ENCODE data around the gene CTXND2. TPM values are rescaled to one million over a fixed set of nuclear protein-coding genes. Genes with fewer than 3 reads are reported as not detected.

CTXND2 gene
- total and polyA plus RNA-seq, 9 donors = not detected

GRCh38 chr1:150909585-150910180 is 22.7 kb downstream of the CTXND2 start:
- Histone ChIP-seq H3K4me3 (no peak overlapping the region), H3K9me3 (no peaks in the 10 kb centered on the region), H3K27me3 (no peaks in the 10 kb centered on the region), H3K27ac (no peak overlapping the region), H3K36me3 (no peaks in the 10 kb centered on the region), H3K4me1 (ENCODE audit: insufficient read depth) (no peaks in the 10 kb centered on the region)
- DNase-seq = no peak
- intact Hi-C loops (cut with DNase I) = no loop called here
- WGBS, 3 donors = 83 to 95% (median 93%) methylated on average over 4 of the region's 4 CpGs
- no peak for TF ChIP-seq CTCF (IDR thresholded peaks at IDR 0.05)
- TF ChIP-seq EP300 (IDR thresholded peaks at IDR 0.05) = no peak
- no peak for TF ChIP-seq POLR2A (IDR thresholded peaks at IDR 0.05)

- no peak overlapping the region for H3K4me3 ChIP-seq
- H3K36me3 ChIP-seq = no peaks in the 10 kb centered on the region
- no peak for DNase-seq
- H3K27me3 ChIP-seq = no peaks in the 10 kb centered on the region
- H3K9me3 ChIP-seq = no peaks in the 10 kb centered on the region
- intact Hi-C loops (cut with DNase I) = no loop called here
- H3K4me1 ChIP-seq (ENCODE audit: insufficient read depth) = no peaks in the 10 kb centered on the region
- no peak overlapping the region for H3K27ac ChIP-seq
- TF ChIP-seq POLR2A (IDR thresholded peaks at IDR 0.05) = no peak
- TF ChIP-seq EP300 (IDR thresholded peaks at IDR 0.05) = no peak
- no peak for TF ChIP-seq CTCF (IDR thresholded peaks at IDR 0.05)
Measured at GRCh38 chr1:150912623-150913022, 25.7 kb downstream of the CTXND2 start.

GRCh38 chr1:150917387-150917786 is 30.5 kb downstream of the CTXND2 start:
- Histone ChIP-seq H3K27me3 (no peaks in the 10 kb centered on the region), H3K4me1 (ENCODE audit: insufficient read depth) (no peaks in the 10 kb centered on the region), H3K9me3 (no peaks in the 10 kb centered on the region), H3K36me3 (no peaks in the 10 kb centered on the region), H3K27ac (no peak overlapping the region), H3K4me3 (no peak overlapping the region)
- intact Hi-C loops (cut with DNase I) = no loop called here
- DNase-seq = no peak
- WGBS, 3 donors = 83 to 89% (median 86%) methylated on average over 7 of the region's 7 CpGs
- TF ChIP-seq POLR2A (IDR thresholded peaks at IDR 0.05) (no peak), CTCF (IDR thresholded peaks at IDR 0.05) (no peak), EP300 (IDR thresholded peaks at IDR 0.05) (no peak)

GRCh38 chr1:150922519-150922975 is 35.6 kb downstream of the CTXND2 start:
- H3K4me3 ChIP-seq = no peak overlapping the region
- TF ChIP-seq CTCF (IDR thresholded peaks at IDR 0.05) (peak in 2 of 3 donors; percentile 55 to 56), POLR2A (IDR thresholded peaks at IDR 0.05) (no peak)
- no peaks in the 10 kb centered on the region for H3K4me1 ChIP-seq (ENCODE audit: insufficient read depth)
- intact Hi-C loops (cut with DNase I) = loop anchor here in 1 of 4 donors (10.0 kb wide), 1 partner anchor 52 kb away; the partner anchor contains the start of gene CERS2
- 42 to 47% (median 42%) methylated on average over 2 of the region's 2 CpGs for WGBS, 3 donors
- no peaks in the 10 kb centered on the region for H3K36me3 ChIP-seq
- no peaks in the 10 kb centered on the region for H3K27me3 ChIP-seq
- H3K27ac ChIP-seq = no peak overlapping the region
- DNase-seq = peak; percentile 46 to 83 (median 60)
- no peaks in the 10 kb centered on the region for H3K9me3 ChIP-seq
